NCI-H1417 treated with DMSO at 0.1 percent for 48 hours (cell line): Measurements from ENCODE around the gene FKBP4.
"Not testable (repeated sequence)": the region's sequence is repeated elsewhere in the genome, so short reads cannot be mapped to it uniquely, and the experiment has no call there.

Source experiments
- DNase-seq: peaks from one replicate; lab custom pipeline; 2025; lab: John Stamatoyannopoulos, UW

The FKBP4 gene, protein sequence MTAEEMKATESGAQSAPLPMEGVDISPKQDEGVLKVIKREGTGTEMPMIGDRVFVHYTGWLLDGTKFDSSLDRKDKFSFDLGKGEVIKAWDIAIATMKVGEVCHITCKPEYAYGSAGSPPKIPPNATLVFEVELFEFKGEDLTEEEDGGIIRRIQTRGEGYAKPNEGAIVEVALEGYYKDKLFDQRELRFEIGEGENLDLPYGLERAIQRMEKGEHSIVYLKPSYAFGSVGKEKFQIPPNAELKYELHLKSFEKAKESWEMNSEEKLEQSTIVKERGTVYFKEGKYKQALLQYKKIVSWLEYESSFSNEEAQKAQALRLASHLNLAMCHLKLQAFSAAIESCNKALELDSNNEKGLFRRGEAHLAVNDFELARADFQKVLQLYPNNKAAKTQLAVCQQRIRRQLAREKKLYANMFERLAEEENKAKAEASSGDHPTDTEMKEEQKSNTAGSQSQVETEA

DNA sequence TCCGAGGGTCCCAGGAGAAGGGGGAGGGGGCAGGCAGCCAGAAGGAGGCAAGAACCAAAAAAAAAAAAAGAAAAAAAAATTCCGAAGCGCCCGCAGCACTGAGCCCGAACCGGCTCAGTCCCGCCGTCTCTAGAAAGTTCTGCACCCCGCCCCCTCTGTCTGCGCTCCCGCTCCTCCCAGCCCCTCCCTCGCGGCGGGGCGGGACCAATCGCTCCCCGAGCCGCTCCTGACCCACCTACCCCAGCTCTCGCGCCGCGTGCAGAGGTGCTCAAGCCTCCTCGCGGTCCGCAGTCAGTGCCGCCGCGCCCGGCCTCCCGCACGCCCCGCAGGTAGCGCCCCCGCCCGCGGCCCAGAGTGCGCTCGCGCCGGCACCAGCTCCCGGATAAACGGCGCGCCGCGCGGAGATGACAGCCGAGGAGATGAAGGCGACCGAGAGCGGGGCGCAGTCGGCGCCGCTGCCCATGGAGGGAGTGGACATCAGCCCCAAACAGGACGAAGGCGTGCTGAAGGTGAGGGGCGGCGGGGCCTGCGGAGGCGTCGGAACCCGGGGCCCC lies at the start of gene FKBP4:
TSS of gene FKBP4 (plus strand) at position 235 of the 554 bp plus-strand sequence. CDS start at position 405, 170 bp downstream.
- DNase-seq: peak; percentile 22

DNA sequence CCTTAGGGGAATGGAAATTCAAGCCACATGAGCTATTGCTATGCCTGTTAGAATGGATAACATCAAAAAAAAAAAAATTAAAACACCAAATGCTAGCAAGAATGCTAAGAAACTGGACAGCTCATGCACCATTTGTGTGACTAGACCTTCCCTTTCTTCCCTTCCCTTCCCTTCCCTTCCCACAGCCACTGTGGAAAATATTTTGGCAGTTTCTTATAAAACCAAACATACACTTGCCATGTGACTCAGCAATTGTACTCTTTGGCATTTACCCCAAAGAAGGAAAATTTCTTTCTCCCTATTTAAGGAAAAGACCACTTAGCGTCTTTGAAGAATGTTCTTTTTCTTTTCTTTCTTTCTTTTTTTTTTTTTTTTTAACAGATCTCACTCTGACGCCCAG lies 49.1 kb upstream of the FKBP4 start:
- no peak for DNase-seq

GRCh38 chr12:2749580-2749979 lies 45.2 kb upstream of the FKBP4 start:
- DNase-seq: no peak

DNA sequence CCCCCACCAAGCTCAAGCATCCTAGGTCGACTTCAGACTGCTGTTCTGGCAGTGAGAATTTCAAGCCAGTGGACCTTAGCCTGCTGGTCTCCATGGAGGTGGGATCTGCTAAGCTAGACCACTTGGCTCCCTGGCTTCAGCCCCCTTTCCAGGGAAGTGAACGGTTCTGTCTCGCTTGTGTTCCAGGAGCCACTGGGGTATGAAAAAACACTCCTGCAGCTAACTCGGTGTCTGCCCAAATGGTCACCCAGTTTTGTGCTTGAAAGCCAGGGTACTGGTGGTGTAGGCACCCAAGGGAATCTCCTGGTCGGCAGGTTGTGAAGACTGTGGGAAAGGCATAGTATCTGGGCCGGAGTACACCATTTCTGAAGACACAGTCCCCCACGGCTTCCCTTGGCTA lies 44.6 kb upstream of the FKBP4 start:
- DNase-seq: no peak

DNA sequence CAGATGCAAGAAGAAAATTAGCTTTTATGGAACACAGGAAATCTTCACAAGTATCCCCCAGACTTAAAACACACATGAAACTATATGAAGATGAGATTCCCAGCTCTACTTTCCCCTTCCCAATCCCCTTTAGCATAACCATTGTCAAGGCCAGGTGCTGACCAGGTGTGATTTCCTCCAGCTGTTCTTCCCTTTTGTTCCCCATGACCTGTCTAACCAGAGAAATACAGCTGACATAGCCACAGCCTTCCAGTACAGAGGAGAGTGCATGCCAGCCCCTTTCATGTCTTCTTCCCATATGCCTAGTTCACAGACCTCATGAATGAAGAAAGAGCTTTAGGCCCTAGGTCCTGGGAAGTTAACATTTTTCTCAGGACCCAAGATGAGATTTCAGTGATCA lies 43.5 kb upstream of the FKBP4 start:
- DNase-seq: no peak

- no peak for DNase-seq
Measured at GRCh38 chr12:2751686-2752085, 43.1 kb upstream of the FKBP4 start.

DNA sequence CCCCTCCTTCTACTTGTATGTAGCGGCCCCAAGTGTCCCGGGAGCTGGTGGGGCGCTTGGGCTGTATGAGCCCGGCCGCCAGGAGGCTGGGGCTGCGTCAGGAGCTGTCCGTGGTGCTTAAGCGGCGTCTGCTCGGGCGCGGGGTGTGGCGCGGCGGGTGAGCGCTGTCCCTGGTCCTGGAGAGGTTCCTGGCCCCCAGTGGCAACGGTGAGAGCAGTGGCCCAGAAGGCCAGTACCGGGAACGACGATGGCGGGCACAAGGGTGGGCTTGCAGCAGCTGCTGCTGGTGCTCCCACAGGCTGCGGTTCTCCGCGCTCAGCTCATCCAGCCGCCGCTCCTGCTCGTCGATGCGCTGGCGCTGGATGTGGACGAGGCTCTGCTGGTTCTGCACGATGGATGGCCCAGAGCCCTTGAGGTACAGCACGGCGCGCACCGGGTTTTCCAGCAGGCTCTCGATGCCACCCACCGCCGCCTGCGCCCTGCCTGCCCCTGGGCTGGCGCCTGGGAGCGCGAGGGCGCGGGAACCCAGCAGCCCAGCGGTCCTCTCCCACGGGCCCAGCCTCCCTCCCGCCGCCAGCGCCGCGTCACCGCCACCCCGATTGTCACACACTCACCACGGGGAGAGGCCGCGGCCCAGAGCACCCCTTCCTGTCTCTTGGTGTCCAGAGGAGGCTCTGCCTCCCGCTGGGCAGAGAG lies 41.9 kb upstream of the FKBP4 start:
- DNase-seq: no peak

GRCh38 chr12:2753536-2753935 lies 41.2 kb upstream of the FKBP4 start:
- no peak for DNase-seq

- no peak for DNase-seq
Measured at GRCh38 chr12:2754208-2754607, 40.6 kb upstream of the FKBP4 start.

- DNase-seq: no peak
Measured at GRCh38 chr12:2756756-2757155, 38.0 kb upstream of the FKBP4 start.

DNA sequence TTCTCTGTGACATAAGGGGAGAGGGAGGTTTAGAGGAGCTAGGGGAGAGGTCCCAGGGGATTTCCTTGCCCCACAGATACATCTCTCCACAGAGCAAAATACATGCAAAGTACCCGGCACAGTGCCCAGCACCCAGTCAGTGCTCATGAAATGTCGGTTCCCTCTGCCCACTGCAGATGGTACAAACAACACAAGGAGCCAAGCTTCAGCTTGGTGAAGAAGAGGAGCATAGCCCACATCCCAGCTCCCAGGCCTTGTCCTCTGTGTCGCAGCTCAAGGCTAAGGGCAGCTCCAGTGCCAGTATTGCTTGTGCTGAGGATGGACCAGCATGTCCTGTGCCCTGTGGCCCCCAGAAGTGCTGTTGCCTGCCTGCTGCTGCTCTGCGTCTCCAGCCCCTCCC lies 35.0 kb upstream of the FKBP4 start:
- no peak for DNase-seq

- DNase-seq: no peak
Measured at GRCh38 chr12:2764398-2764797, 30.4 kb upstream of the FKBP4 start.

DNA sequence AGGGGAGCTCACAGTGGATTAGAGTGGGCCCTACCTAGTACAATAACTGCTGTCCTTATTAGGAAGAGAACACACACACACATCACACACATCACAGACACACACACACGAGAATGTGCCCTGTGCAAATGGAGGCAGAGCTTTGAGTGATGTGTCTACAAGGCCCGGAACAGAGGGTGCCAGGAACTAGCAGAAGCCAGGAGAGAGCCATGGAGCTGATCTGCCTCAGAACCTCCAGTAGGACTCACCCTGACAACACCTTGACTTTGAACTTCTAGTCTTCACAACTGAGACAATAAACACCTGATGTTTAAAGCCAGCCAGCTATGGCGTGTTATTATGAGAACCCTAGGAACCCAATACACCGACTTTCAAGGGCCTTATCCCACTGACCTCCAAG lies 29.7 kb upstream of the FKBP4 start:
- no peak for DNase-seq

- DNase-seq: no peak
Measured at GRCh38 chr12:2765608-2766007, 29.2 kb upstream of the FKBP4 start.

DNA sequence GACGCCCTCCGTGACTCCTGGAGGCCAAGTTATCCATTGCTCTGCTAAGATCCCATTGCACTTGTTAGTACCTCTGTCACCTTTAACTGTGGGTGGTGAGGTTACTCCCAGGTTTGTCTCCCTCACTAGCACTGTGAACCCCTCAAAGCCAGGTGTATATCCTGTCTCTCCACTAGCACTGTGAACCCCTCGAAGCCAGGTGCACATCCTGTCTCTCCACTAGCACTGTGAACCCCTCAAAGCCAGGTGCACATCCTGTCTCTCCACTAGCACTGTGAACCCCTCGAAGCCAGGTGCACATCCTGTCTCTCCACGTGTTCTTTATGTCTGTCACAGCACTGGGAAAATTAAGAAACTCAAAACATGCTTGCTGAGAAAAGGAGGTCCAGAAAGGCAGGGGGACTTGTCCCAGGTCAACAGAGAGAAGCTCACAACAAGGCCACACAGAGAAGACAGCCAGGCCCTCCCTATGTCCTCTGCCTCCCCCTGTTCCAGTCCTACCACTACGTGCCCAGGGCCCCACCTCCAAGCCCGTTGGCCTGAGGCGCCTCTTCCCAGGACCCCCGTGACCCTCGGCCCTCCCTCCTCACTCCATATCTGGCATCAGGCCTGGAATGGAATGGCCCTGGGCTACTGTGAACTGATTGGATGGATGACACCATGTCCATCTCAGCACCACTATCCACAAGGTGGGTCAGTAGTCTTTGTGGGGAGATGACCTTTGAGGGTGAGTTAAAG lies 26.4 kb upstream of the FKBP4 start:
- DNase-seq: no peak

- no peak for DNase-seq
Measured at GRCh38 chr12:2769866-2770533, 24.8 kb upstream of the FKBP4 start.

- DNase-seq: not testable (repeated sequence)
Measured at GRCh38 chr12:2770544-2770943, 24.2 kb upstream of the FKBP4 start.

- no peak for DNase-seq
Measured at GRCh38 chr12:2772370-2772769, 22.4 kb upstream of the FKBP4 start.

DNA sequence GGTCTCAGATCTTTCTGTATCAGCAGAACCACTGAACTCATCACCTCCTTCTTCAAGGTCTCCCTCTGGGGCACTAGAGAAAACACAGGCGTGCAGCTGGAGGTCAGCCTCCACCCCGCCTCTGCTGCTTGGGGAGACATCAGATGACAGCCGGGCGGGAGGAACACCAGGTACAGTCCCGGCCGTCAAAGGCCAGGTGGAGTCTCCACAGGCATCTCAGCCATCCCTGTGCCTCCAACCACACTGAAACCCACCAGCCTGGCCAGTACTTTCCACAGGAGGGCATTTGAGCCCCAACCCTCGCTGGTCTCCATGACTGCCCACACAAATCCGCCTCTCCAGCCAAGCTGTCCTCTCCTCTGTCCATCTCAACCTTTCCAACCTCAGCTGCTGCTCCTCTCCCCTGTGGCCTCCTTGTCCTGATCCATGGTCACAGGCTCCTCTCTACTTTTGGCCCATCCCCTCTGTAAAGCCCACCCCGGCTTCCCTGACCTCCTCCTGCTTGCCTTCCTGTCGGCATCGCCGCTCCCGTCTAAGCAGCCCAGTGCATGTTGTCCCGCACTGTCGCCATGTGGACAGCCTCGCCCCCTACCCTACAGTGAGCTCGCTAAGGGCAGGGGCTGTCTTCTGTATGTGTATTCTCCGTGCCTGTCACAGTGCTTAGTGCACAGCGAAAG lies 21.4 kb upstream of the FKBP4 start:
- DNase-seq: no peak

DNA sequence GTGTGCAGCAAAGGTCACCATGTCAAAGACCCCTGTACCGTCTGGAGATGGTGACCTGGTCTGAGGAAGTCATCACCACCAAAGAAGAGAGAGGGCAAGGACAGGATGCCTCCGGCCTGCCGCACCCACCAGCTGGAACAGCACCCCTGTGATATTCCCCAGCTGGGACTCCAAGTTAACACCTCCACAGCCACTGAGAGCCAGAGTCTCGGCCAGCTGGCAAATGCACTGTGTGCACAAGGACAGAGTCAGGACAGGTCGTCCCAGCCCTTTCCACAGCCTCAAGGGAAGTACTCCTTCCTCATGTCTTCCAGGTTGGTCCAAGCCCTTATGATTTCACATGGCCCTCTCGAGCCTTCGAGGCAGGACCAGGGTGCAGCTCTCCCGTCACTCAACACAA lies 19.3 kb upstream of the FKBP4 start:
- no peak for DNase-seq

GRCh38 chr12:2776129-2776806 lies 18.5 kb upstream of the FKBP4 start:
- no peak for DNase-seq
